Erythroblast (primary cell): Measurements from ENCODE around the gene NBEA.

Experiments
- GATA1 ChIP-seq: IDR thresholded peaks from 2 replicates; pipeline ENCODE4 v1.6.1; 2011; ENCODE audit warnings: low read depth, mild to moderate bottlenecking, control low read depth, low read length, moderate library complexity
- POLR2A ChIP-seq: IDR thresholded peaks from 2 replicates; pipeline ENCODE4 v1.6.1; 2011; ENCODE audit warnings: mild to moderate bottlenecking, low read length

GRCh38 chr13:34964558-34964957, 22.5 kb downstream of the NBEA start:
- TF ChIP-seq POLR2A = no peak
- no peak for TF ChIP-seq GATA1
